Measurements from ENCODE around the gene HMGCS2.

HMGCS2 gene

DNA sequence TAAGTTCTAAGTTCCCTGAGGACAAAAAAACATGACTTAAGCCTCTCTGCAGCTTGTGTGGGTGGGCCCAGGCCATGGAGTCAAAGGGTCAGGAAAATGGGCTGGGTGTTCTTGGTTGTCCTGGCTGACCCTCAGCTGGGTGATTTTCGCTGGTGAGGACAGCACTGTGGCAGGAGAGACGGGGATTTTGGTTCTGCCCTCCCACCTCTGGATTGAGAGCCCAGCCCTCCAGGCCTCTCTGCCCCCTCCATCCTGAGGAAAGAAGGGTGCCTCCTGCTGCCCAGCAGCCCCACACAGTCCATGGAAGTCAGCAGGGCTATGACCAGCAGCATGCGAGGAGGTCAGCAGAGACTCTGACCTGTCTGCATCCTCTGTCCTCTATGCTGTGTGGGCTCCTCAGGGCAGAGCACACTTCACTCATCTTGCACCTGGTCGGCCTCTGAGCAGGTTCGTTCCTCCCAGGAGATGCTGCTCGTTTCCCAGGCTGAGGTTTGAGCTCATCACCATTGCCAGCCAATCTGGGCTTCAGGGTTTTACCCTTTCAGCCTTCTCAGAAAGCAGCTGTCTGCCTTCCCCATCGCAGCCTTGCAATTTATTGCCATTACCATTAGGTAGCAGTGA is 30.5 kb downstream of the HMGCS2 start:
- in situ Hi-C loops (cut with HindIII; ENCODE audit: low sequenced_read_pairs): no loop called here
- H3K4me3 ChIP-seq (ENCODE audit: low read depth, low read length): no peak overlapping the region
- no peak for DNase-seq (ENCODE audit: low read depth)
- TF ChIP-seq, protein P1, sequence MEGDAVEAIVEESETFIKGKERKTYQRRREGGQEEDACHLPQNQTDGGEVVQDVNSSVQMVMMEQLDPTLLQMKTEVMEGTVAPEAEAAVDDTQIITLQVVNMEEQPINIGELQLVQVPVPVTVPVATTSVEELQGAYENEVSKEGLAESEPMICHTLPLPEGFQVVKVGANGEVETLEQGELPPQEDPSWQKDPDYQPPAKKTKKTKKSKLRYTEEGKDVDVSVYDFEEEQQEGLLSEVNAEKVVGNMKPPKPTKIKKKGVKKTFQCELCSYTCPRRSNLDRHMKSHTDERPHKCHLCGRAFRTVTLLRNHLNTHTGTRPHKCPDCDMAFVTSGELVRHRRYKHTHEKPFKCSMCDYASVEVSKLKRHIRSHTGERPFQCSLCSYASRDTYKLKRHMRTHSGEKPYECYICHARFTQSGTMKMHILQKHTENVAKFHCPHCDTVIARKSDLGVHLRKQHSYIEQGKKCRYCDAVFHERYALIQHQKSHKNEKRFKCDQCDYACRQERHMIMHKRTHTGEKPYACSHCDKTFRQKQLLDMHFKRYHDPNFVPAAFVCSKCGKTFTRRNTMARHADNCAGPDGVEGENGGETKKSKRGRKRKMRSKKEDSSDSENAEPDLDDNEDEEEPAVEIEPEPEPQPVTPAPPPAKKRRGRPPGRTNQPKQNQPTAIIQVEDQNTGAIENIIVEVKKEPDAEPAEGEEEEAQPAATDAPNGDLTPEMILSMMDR (IDR thresholded peaks at IDR 0.05; ENCODE audit: low read depth, low read length, missing control alignments): no peak

DNA sequence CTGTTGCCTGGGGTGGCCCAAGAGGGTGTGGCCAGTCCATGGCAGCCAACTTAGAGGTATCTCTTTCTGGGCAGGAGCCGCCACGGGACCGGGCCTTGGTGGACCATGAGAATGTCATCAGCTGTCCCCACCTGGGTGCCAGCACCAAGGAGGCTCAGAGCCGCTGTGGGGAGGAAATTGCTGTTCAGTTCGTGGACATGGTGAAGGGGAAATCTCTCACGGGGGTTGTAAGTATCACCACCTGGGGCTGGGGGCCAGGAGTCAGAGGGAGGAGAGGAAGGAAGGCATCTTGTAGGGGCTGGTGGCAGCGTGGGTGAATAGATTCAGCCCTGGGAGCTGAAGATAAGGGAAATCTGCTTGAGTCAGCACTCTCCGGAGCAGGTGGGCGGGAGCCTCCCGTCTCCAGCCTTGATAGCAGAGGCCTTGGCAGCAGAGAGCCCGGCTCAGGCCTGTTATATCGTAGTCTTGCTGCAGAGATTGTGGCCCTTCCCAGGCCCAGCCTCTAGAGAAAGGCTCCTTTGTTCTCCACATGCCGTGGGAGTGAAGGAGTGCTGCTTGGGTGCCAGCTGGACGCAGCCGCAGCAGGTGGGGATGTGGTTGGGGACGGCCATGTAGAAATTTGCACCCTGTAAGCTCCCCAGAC is 31.5 kb downstream of the HMGCS2 start:
- in situ Hi-C loops (cut with HindIII; ENCODE audit: low sequenced_read_pairs): no loop called here
- no peak for DNase-seq (ENCODE audit: low read depth)
- TF ChIP-seq, protein P1 (IDR thresholded peaks at IDR 0.05; ENCODE audit: low read depth, low read length, missing control alignments): no peak
- H3K4me3 ChIP-seq (ENCODE audit: low read depth, low read length): no peak overlapping the region

DNA sequence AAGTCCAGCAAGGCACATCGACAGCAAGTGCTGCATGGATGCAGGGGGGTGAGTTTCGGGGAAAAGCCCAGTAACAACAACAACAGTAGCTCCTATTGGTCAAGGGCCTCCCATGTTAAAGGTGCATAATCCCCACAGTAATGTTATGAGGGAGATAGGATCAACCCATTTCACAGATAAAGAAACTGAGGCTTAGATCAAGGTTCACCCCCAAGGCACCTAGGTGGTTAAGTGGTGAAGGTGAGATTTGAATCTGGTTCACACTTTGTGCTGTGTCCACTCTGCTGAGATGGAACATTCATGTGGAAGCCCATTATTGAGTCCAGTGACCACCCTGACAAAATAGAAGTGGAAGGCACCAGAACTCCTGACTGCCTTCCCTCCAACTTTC is 32.1 kb downstream of the HMGCS2 start:
- TF ChIP-seq, protein P1 (IDR thresholded peaks at IDR 0.05; ENCODE audit: low read depth, low read length, missing control alignments): no peak
- in situ Hi-C loops (cut with HindIII; ENCODE audit: low sequenced_read_pairs): no loop called here
- no peak for DNase-seq (ENCODE audit: low read depth)
- H3K4me3 ChIP-seq (ENCODE audit: low read depth, low read length): no peak overlapping the region

DNA sequence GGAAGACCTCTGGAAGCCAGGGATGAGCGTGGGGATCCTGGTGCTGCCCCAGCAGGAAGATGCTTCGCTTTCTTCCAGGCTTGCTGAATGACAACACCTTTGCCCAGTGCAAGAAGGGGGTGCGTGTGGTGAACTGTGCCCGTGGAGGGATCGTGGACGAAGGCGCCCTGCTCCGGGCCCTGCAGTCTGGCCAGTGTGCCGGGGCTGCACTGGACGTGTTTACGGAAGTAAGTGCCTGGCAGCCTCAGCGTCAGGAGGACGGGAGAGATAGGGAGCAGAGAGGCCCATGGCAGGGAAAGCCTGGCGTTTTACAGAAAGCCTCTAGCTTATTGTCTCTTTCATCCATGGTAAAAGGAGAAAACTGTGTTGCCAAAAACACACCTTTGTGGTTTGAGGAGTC is 33.5 kb downstream of the HMGCS2 start:
- no peak for DNase-seq (ENCODE audit: low read depth)
- no peak overlapping the region for H3K4me3 ChIP-seq (ENCODE audit: low read depth, low read length)
- in situ Hi-C loops (cut with HindIII; ENCODE audit: low sequenced_read_pairs): no loop called here
- TF ChIP-seq, protein P1 (IDR thresholded peaks at IDR 0.05; ENCODE audit: low read depth, low read length, missing control alignments): no peak

DNA sequence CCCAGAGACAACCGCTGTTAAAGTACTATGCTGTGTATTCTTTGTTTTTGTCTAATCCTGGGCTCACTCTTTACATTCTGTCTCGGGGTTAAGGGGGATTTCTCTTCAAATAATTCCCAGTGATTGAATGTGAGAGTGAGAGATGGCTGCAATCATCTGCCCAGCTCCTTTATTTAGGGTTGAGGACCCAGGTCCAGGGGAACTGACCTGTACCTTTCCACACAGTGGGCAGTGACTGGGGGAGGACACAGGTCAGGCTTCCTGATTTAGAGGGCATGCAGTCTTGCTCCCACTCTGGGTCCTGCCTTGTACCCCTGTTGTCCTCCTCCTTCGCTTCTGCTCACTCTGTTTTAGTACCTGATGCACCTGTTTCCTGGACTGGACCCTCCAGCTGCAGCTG is 35.0 kb downstream of the HMGCS2 start:
- no peak overlapping the region for H3K4me3 ChIP-seq (ENCODE audit: low read depth, low read length)
- no peak for DNase-seq (ENCODE audit: low read depth)
- TF ChIP-seq, protein P1 (IDR thresholded peaks at IDR 0.05; ENCODE audit: low read depth, low read length, missing control alignments): no peak
- in situ Hi-C loops (cut with HindIII; ENCODE audit: low sequenced_read_pairs): no loop called here

DNA sequence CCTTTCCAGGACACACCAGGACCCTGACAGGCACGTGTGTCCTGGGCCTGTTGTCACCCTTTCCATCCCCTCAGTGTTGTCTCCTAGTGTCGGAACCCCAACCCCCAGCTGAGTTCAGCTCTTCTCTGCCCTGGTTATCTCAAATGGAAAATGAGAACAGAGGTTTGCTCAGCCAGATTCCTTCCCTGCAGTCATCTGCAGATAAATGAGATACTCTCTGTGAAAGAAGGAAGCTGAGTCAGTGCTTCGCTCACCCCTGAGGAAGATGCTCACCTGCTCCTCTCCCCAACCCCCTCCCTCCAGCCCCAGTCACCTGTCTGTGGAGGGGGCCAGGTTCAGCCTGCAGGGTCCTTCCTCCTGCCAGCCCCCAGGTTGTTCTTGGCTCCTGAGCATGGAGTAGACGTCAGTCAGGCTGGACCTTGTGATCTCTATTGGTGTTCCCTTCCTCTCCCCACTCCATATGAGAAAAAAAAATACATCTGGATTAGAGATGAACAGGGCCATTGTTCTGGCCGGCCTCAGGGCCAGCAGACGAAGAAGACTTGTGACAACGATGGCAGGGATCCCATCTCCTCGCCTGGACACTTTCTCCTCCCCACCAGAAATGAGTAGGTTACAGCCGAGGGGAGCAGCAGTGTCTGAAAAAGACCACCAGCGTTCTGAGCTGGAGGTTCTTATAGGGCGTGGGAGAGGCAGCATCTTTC is 36.1 kb downstream of the HMGCS2 start:
- DNase-seq (ENCODE audit: low read depth): no peak
- TF ChIP-seq, protein P1 (IDR thresholded peaks at IDR 0.05; ENCODE audit: low read depth, low read length, missing control alignments): no peak
- in situ Hi-C loops (cut with HindIII; ENCODE audit: low sequenced_read_pairs): no loop called here

More for the DNA sequence above, 36.1 kb downstream of the HMGCS2 start:
- H3K4me3 ChIP-seq (ENCODE audit: low read depth, low read length): no peak overlapping the region
